ENCODE results near the gene HIRA.
"Not testable (repeated sequence)": the region's sequence is repeated elsewhere in the genome, so short reads cannot be mapped to it uniquely, and the experiment has no call there.

Gene HIRA

DNA sequence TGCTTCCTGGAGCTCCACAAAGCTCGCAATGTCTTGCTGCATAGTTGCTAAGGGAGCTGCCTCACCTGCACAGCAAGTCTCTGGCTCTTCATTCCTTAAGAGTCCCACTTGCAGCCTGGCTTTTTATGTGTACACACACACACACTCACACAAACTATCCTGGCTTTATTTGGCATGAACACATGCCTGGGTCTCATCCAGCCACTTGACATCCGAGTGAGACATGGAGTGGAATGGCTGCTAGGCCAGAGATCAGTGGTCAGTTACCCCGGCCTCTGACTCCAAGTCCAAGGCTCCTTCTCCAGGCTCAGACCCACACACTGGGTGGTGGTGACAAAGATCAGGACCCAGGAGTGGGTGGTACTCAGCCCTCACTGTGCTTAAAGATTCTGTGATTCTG is 102.1 kb downstream of the HIRA start:
- H3K4me1 ChIP-seq (ENCODE audit: insufficient read depth, low read length): no peaks in the 10 kb centered on the region
- no peaks in the 10 kb centered on the region for H3K27me3 ChIP-seq (ENCODE audit: insufficient read depth, low read length)
- peaks cover 54% of the 10 kb centered on the region for H3K36me3 ChIP-seq (ENCODE audit: insufficient read depth, low read length)
- H3K9ac ChIP-seq (ENCODE audit: low read depth, low read length): no peak overlapping the region
- H3K9me3 ChIP-seq (ENCODE audit: insufficient read depth, low read depth, low read length): peaks cover 14% of the 10 kb centered on the region; the same call in 1 of the 2 replicates
- WGBS: 96% methylated on average over 3 of the region's 3 CpGs
- H3K27ac ChIP-seq (ENCODE audit: low read depth, low read length): no peak overlapping the region
- no peak overlapping the region for H3K4me3 ChIP-seq (ENCODE audit: low read length)

DNA sequence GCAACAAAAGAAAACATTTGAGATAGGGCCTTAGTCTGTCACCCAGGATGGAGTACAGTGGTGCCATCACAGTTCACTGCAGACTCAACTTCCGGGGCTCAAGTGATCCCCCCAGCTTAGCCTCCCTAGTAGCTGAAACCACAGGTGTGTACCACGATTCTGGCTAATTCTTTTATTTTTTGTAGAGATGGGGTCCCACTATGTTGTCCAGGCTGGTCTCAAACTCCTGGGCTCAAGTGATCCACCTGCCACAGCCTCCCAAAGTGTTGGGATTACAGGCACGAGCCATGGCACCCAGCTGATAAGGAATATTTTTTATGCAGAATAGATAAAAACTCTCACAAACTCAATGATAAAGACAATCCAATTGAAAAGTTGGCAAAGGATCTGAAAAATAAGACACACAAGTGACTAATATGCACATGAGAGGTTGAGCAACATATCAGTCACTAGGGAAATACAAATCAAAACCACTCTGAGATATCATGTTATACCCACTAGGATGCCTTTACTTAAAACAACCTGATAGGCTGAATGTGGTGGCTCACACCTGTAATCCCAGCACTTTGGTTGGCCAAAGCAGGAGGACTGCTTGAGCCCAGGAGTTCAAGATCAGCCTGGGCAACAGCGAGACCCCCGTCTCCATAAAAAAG is 106.1 kb downstream of the HIRA start:
- Histone ChIP-seq H3K9ac (ENCODE audit: low read depth, low read length) (no peak overlapping the region), H3K27ac (ENCODE audit: low read depth, low read length) (no peak overlapping the region), H3K9me3 (ENCODE audit: insufficient read depth, low read depth, low read length) (peaks cover 14% of the 10 kb centered on the region; the same call in 1 of the 2 replicates), H3K4me3 (ENCODE audit: low read length) (no peak overlapping the region), H3K4me1 (ENCODE audit: insufficient read depth, low read length) (no peaks in the 10 kb centered on the region), H3K36me3 (ENCODE audit: insufficient read depth, low read length) (peaks cover 22% of the 10 kb centered on the region), H3K27me3 (ENCODE audit: insufficient read depth, low read length) (no peaks in the 10 kb centered on the region)
- WGBS: 96% methylated on average over 3 of the region's 5 CpGs

DNA sequence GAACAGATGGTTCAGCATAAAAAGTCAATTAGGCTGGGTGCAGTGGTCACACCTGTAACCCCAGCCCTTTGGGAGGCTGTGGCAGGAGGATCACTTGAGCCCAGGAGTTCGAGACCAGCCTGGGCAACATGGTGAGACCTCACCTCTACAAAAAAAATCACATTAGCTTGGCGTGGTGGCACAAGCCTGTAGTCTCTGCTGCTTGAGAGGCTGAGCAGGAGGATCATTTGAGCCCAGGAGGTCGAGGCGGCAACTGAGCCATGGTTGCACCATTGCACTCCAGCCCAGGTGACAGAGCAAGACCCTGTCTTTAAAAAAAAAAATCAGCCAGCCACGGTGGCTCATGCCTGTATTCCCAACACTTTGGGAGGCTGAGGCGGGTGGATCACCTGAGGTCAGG is 108.1 kb downstream of the HIRA start:
- not testable (repeated sequence) for H3K4me3 ChIP-seq (ENCODE audit: low read length); H3K36me3 ChIP-seq (ENCODE audit: insufficient read depth, low read length); H3K27ac ChIP-seq (ENCODE audit: low read depth, low read length); H3K9ac ChIP-seq (ENCODE audit: low read depth, low read length); H3K27me3 ChIP-seq (ENCODE audit: insufficient read depth, low read length); H3K4me1 ChIP-seq (ENCODE audit: insufficient read depth, low read length)
- peaks cover 19% of the 10 kb centered on the region for H3K9me3 ChIP-seq (ENCODE audit: insufficient read depth, low read depth, low read length)
- 93% methylated on average over 6 of the region's 6 CpGs for WGBS

GRCh38 chr22:19321757-19322156 is 109.8 kb downstream of the HIRA start:
- Histone ChIP-seq H3K4me3 (ENCODE audit: low read length) (no peak overlapping the region), H3K9ac (ENCODE audit: low read depth, low read length) (no peak overlapping the region), H3K27ac (ENCODE audit: low read depth, low read length) (no peak overlapping the region), H3K27me3 (ENCODE audit: insufficient read depth, low read length) (no peaks in the 10 kb centered on the region), H3K9me3 (ENCODE audit: insufficient read depth, low read depth, low read length) (peaks cover 30% of the 10 kb centered on the region), H3K4me1 (ENCODE audit: insufficient read depth, low read length) (no peaks in the 10 kb centered on the region), H3K36me3 (ENCODE audit: insufficient read depth, low read length) (no peaks in the 10 kb centered on the region)
- no CpG with 5 or more reads among the region's 2 CpGs for WGBS

DNA sequence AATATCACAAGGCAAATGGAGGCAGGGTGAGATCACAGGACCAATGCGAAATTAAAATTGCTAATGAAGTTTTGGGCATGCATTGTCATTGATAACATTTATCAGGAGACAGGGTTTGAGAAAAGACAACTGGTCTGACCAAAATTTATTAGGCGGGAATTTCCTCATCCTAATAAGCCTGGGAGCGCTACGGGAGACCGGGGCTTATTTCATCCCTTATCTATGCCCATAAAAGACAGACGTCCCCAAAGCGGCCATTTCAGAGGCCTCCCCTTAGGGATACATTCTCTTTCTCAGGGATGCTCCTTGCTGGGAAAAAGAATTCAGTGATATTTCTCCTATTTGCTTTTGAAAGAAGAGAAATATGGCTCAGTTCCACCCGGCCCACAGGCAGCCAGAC is 111.4 kb downstream of the HIRA start:
- not testable (repeated sequence) for H3K36me3 ChIP-seq (ENCODE audit: insufficient read depth, low read length); H3K27ac ChIP-seq (ENCODE audit: low read depth, low read length); H3K4me1 ChIP-seq (ENCODE audit: insufficient read depth, low read length); H3K27me3 ChIP-seq (ENCODE audit: insufficient read depth, low read length); H3K9ac ChIP-seq (ENCODE audit: low read depth, low read length); H3K4me3 ChIP-seq (ENCODE audit: low read length)
- WGBS: 92% methylated on average over 8 of the region's 8 CpGs
- H3K9me3 ChIP-seq (ENCODE audit: insufficient read depth, low read depth, low read length): peaks cover 41% of the 10 kb centered on the region

GRCh38 chr22:19319281-19319680 is 112.3 kb downstream of the HIRA start:
- H3K4me3 ChIP-seq (ENCODE audit: low read length): no peak overlapping the region
- no peak overlapping the region for H3K9ac ChIP-seq (ENCODE audit: low read depth, low read length)
- H3K27me3 ChIP-seq (ENCODE audit: insufficient read depth, low read length): no peaks in the 10 kb centered on the region
- no peak overlapping the region for H3K27ac ChIP-seq (ENCODE audit: low read depth, low read length)
- no peaks in the 10 kb centered on the region for H3K36me3 ChIP-seq (ENCODE audit: insufficient read depth, low read length)
- no peaks in the 10 kb centered on the region for H3K4me1 ChIP-seq (ENCODE audit: insufficient read depth, low read length)
- H3K9me3 ChIP-seq (ENCODE audit: insufficient read depth, low read depth, low read length): peaks cover 39% of the 10 kb centered on the region

DNA sequence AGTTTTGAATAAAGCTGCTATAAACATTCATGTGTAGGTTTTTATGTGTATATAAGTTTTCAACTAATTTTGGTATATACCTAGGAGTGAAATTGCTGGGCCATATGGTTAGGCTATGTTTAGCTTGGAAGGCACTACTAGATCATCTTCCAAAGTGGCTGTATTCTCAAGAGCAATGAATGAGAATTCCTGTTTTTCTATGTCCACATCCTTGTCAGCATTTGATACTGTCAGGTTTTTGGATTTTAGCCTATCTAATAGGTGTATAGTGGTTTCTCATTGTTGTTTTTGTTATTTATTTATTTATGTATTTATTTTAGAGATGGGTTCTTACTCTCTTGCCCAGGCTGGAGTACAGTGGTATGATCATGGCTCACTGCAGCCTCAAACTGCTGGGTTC is 113.7 kb downstream of the HIRA start:
- Histone ChIP-seq H3K36me3 (ENCODE audit: insufficient read depth, low read length) (no peaks in the 10 kb centered on the region), H3K4me3 (ENCODE audit: low read length) (no peak overlapping the region), H3K27ac (ENCODE audit: low read depth, low read length) (no peak overlapping the region), H3K9me3 (ENCODE audit: insufficient read depth, low read depth, low read length) (peaks cover 41% of the 10 kb centered on the region), H3K9ac (ENCODE audit: low read depth, low read length) (no peak overlapping the region), H3K27me3 (ENCODE audit: insufficient read depth, low read length) (no peaks in the 10 kb centered on the region), H3K4me1 (ENCODE audit: insufficient read depth, low read length) (no peaks in the 10 kb centered on the region)

- no peaks in the 10 kb centered on the region for H3K9me3 ChIP-seq (ENCODE audit: insufficient read depth, low read depth, low read length)
- WGBS: 96% methylated on average over 1 of the region's 2 CpGs
Observed at GRCh38 chr22:19307872-19308271, 123.7 kb downstream of the HIRA start.

GRCh38 chr22:19306535-19306934 is 125.0 kb downstream of the HIRA start:
- H3K4me3 ChIP-seq (ENCODE audit: low read length); H3K9me3 ChIP-seq (ENCODE audit: insufficient read depth, low read depth, low read length); H3K9ac ChIP-seq (ENCODE audit: low read depth, low read length); H3K27me3 ChIP-seq (ENCODE audit: insufficient read depth, low read length); H3K36me3 ChIP-seq (ENCODE audit: insufficient read depth, low read length); H3K4me1 ChIP-seq (ENCODE audit: insufficient read depth, low read length); H3K27ac ChIP-seq (ENCODE audit: low read depth, low read length): not testable (repeated sequence)
- 92% methylated on average over 6 of the region's 6 CpGs for WGBS

More at GRCh38 chr22:19307872-19308271, 123.7 kb downstream of the HIRA start:
- H3K4me3 ChIP-seq (ENCODE audit: low read length): no peak overlapping the region
- H3K27me3 ChIP-seq (ENCODE audit: insufficient read depth, low read length): no peaks in the 10 kb centered on the region
- H3K36me3 ChIP-seq (ENCODE audit: insufficient read depth, low read length): no peaks in the 10 kb centered on the region
- no peaks in the 10 kb centered on the region for H3K4me1 ChIP-seq (ENCODE audit: insufficient read depth, low read length)
- no peak overlapping the region for H3K9ac ChIP-seq (ENCODE audit: low read depth, low read length)
- no peak overlapping the region for H3K27ac ChIP-seq (ENCODE audit: low read depth, low read length)

GRCh38 chr22:19304547-19304946 is 127.0 kb downstream of the HIRA start:
- Histone ChIP-seq H3K9ac (ENCODE audit: low read depth, low read length) (no peak overlapping the region), H3K4me3 (ENCODE audit: low read length) (no peak overlapping the region), H3K27me3 (ENCODE audit: insufficient read depth, low read length) (no peaks in the 10 kb centered on the region), H3K4me1 (ENCODE audit: insufficient read depth, low read length) (no peaks in the 10 kb centered on the region), H3K36me3 (ENCODE audit: insufficient read depth, low read length) (no peaks in the 10 kb centered on the region), H3K9me3 (ENCODE audit: insufficient read depth, low read depth, low read length) (no peaks in the 10 kb centered on the region), H3K27ac (ENCODE audit: low read depth, low read length) (no peak overlapping the region)
- WGBS: 97% methylated on average over 4 of the region's 5 CpGs

DNA sequence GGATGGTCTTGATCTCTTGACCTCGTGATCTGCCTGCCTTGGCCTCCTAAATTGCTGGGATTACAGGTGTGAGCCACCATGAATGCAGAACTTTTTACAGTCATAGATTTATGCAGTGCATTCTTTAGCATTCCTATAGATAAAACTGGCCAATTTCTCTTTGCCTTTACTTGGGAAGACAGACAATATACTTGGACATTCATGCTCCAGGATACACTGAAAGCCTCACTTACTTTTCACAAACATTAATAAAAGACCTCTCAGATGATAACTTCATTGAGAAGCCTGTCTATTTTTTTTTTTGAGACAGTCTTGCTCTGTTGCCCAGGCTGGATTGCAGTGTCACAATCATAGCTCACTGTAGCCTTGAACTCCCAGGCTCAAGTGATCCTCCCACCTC is 127.7 kb downstream of the HIRA start:
- Histone ChIP-seq H3K27ac (ENCODE audit: low read depth, low read length) (no peak overlapping the region), H3K9ac (ENCODE audit: low read depth, low read length) (no peak overlapping the region), H3K27me3 (ENCODE audit: insufficient read depth, low read length) (no peaks in the 10 kb centered on the region), H3K4me1 (ENCODE audit: insufficient read depth, low read length) (no peaks in the 10 kb centered on the region), H3K9me3 (ENCODE audit: insufficient read depth, low read depth, low read length) (no peaks in the 10 kb centered on the region), H3K36me3 (ENCODE audit: insufficient read depth, low read length) (no peaks in the 10 kb centered on the region), H3K4me3 (ENCODE audit: low read length) (no peak overlapping the region)
- WGBS: 92% methylated on average over 1 of the region's 1 CpG

DNA sequence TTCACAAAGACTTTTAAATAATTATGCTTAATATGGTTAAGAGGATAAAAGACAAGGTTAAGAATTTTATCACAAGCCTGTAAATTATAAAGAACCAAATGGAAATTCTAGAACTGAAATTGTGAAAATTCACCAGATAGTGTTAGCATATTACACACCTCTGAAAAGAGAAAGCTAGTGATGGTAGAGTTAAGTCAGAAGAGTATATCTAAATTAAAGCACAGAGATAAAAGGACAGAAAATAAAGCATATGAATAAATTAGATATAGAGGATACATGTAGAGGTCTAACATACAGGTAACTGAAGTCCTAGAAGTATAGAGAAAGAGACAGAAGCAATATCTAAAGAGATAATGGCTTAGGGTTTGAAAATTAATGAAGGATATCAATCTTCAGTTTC is 135.8 kb downstream of the HIRA start:
- Histone ChIP-seq H3K9ac (ENCODE audit: low read depth, low read length) (no peak overlapping the region), H3K9me3 (ENCODE audit: insufficient read depth, low read depth, low read length) (no peaks in the 10 kb centered on the region), H3K27me3 (ENCODE audit: insufficient read depth, low read length) (peaks cover 13% of the 10 kb centered on the region), H3K4me1 (ENCODE audit: insufficient read depth, low read length) (no peaks in the 10 kb centered on the region), H3K36me3 (ENCODE audit: insufficient read depth, low read length) (no peaks in the 10 kb centered on the region), H3K27ac (ENCODE audit: low read depth, low read length) (no peak overlapping the region), H3K4me3 (ENCODE audit: low read length) (no peak overlapping the region)
